ENCODE results near the gene GASK1B. TPM values are rescaled to one million over a fixed set of nuclear protein-coding genes. Genes with fewer than 3 reads are reported as not detected.

Gene GASK1B
- total RNA-seq, 1 donor from 2014 or later, result 0.07 TPM

DNA sequence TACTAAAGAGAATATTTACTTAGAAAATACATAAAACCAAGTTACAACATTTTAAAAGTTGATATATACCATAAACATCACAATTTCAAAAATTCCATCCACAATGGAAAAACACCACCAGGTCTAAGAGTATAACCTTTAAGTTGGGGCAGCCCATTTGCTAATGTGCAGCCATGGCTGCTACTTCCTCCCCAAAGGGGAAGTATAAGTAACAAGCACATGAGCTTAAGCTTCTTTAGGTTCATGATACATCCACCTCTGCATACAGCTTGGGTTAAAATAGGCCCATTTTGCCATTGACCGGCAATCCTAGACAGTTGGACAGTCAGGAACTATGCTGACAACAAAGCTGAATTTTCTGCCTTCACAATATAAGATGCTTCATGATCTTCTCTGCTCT lies 16.6 kb upstream of the GASK1B start:
- H3K27ac Mint-ChIP-seq (ENCODE audit: unreplicated experiment), result no peak overlapping the region
- no peak for DNase-seq
- no peaks in the 10 kb centered on the region for H3K4me1 Mint-ChIP-seq (ENCODE audit: low read depth, unreplicated experiment)
- TF ChIP-seq, protein P1, sequence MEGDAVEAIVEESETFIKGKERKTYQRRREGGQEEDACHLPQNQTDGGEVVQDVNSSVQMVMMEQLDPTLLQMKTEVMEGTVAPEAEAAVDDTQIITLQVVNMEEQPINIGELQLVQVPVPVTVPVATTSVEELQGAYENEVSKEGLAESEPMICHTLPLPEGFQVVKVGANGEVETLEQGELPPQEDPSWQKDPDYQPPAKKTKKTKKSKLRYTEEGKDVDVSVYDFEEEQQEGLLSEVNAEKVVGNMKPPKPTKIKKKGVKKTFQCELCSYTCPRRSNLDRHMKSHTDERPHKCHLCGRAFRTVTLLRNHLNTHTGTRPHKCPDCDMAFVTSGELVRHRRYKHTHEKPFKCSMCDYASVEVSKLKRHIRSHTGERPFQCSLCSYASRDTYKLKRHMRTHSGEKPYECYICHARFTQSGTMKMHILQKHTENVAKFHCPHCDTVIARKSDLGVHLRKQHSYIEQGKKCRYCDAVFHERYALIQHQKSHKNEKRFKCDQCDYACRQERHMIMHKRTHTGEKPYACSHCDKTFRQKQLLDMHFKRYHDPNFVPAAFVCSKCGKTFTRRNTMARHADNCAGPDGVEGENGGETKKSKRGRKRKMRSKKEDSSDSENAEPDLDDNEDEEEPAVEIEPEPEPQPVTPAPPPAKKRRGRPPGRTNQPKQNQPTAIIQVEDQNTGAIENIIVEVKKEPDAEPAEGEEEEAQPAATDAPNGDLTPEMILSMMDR (IDR thresholded peaks at IDR 0.05; ENCODE audit: partially characterized antibody, unreplicated experiment), result no peak
- no peaks in the 10 kb centered on the region for H3K36me3 Mint-ChIP-seq (ENCODE audit: unreplicated experiment)
- no peak overlapping the region for H3K4me3 Mint-ChIP-seq (ENCODE audit: unreplicated experiment)
- no peaks in the 10 kb centered on the region for H3K27me3 Mint-ChIP-seq (ENCODE audit: unreplicated experiment)
- H3K9me3 Mint-ChIP-seq (ENCODE audit: unreplicated experiment), result no peaks in the 10 kb centered on the region

DNA sequence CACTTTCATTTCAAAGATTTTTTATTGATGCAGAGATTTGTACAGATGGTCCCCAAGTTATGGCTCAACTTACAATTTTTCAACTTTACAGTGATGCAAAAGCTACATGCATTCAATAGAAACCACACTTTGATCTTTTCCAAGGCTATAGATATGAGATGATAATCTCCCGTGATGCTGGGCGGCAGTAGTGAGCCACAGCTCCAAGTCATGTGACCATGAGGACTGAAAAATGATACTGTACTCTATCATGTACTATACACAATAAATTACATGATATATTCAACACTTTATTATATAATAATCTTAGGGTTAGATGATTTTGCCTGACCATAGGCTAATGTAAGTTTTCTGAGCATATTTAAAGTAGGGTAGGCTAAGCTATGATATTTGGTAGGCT lies 14.0 kb upstream of the GASK1B start:
- Mint-ChIP-seq H3K36me3 (ENCODE audit: unreplicated experiment) (no peaks in the 10 kb centered on the region), H3K4me3 (ENCODE audit: unreplicated experiment) (no peak overlapping the region), H3K9me3 (ENCODE audit: unreplicated experiment) (no peaks in the 10 kb centered on the region), H3K4me1 (ENCODE audit: low read depth, unreplicated experiment) (no peaks in the 10 kb centered on the region), H3K27ac (ENCODE audit: unreplicated experiment) (no peak overlapping the region), H3K27me3 (ENCODE audit: unreplicated experiment) (no peaks in the 10 kb centered on the region)
- no peak for DNase-seq
- TF ChIP-seq, protein P1 (IDR thresholded peaks at IDR 0.05; ENCODE audit: partially characterized antibody, unreplicated experiment), result no peak

DNA sequence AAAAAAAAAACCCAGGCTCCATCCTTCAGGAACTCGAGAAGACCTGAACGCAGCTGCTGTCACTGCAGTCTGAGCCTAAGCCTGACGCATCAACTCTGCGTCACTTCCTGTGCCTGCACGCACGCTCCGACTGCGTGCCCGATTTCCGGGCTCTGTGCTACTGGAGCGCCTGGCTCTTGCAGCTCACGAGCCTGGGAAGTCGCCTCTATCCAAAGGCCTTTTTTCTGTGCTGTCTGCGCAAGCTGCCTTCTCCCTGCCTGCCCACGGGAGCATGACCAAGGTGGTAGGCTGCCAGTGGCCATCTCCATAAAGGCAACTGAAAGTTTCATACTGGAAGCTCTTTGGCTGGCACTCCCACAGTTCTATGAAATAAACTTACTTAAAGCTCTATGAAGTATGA lies 9.9 kb upstream of the GASK1B start:
- H3K9me3 Mint-ChIP-seq (ENCODE audit: unreplicated experiment), result no peaks in the 10 kb centered on the region
- no peak overlapping the region for H3K4me3 Mint-ChIP-seq (ENCODE audit: unreplicated experiment)
- DNase-seq, result no peak
- peaks cover 6% of the 10 kb centered on the region for H3K27me3 Mint-ChIP-seq (ENCODE audit: unreplicated experiment)
- H3K36me3 Mint-ChIP-seq (ENCODE audit: unreplicated experiment), result no peaks in the 10 kb centered on the region
- H3K27ac Mint-ChIP-seq (ENCODE audit: unreplicated experiment), result no peak overlapping the region
- no peaks in the 10 kb centered on the region for H3K4me1 Mint-ChIP-seq (ENCODE audit: low read depth, unreplicated experiment)
- TF ChIP-seq, protein P1 (IDR thresholded peaks at IDR 0.05; ENCODE audit: partially characterized antibody, unreplicated experiment), result no peak

DNA sequence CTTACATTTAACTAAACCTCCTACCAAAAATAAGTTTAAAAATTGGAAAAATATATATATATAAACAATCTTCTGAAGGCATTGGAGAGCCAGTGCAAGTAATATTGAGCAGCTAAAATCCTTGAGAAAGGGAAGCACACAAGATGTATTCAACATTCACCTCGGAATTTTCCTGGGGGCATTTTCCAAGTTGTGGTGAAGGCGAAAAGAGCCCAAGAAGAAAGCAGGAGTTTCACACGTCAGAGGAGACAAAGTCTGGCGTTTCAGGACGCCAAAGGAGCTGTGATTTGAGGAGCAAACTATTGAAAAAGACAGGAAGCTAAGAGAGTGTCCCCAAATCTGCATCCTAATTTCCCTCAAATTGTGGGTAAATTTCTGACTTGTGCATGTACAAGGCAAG lies 9.1 kb upstream of the GASK1B start:
- TF ChIP-seq, protein P1 (IDR thresholded peaks at IDR 0.05; ENCODE audit: partially characterized antibody, unreplicated experiment), result no peak
- Mint-ChIP-seq H3K27ac (ENCODE audit: unreplicated experiment) (no peak overlapping the region), H3K36me3 (ENCODE audit: unreplicated experiment) (no peaks in the 10 kb centered on the region), H3K4me3 (ENCODE audit: unreplicated experiment) (no peak overlapping the region), H3K27me3 (ENCODE audit: unreplicated experiment) (peaks cover 7% of the 10 kb centered on the region), H3K9me3 (ENCODE audit: unreplicated experiment) (no peaks in the 10 kb centered on the region), H3K4me1 (ENCODE audit: low read depth, unreplicated experiment) (no peaks in the 10 kb centered on the region)
- no peak for DNase-seq

DNA sequence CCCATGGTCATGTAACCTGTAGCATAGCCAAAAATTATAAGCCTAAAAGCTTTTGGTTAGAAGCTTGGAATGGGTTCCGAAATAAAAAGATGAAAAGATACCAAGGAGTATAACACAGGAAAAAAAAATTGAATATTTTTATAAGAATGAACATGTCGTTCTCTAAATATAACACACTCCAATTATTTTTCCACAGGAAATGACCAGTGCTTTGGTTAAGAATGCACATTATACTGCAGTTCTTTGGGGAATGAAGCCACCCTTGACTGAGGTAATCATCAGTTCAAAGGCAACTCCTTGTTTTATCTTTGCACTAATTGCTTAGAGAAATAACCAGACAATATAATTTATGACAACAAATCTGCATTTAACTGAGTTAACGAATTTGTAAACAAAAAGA lies 6.6 kb upstream of the GASK1B start:
- Mint-ChIP-seq H3K4me3 (ENCODE audit: unreplicated experiment) (no peak overlapping the region), H3K27ac (ENCODE audit: unreplicated experiment) (no peak overlapping the region), H3K27me3 (ENCODE audit: unreplicated experiment) (peaks cover 7% of the 10 kb centered on the region), H3K4me1 (ENCODE audit: low read depth, unreplicated experiment) (no peaks in the 10 kb centered on the region), H3K9me3 (ENCODE audit: unreplicated experiment) (no peaks in the 10 kb centered on the region), H3K36me3 (ENCODE audit: unreplicated experiment) (no peaks in the 10 kb centered on the region)
- no peak for DNase-seq
- TF ChIP-seq, protein P1 (IDR thresholded peaks at IDR 0.05; ENCODE audit: partially characterized antibody, unreplicated experiment), result no peak
